Liver (tissue), 3 donors: ENCODE measurements around the gene REXO1.

Experiments used
- ATF3 ChIP-seq: IDR thresholded peaks from 2 replicates; pipeline ENCODE4 v1.6.1; 2016; ENCODE audit warnings: antibody characterized with exemption
- CTCF ChIP-seq: fragments of 150-350 bp; IDR thresholded peaks from 2 replicates; pipeline ENCODE4 v1.5.1; 2017; ENCODE audit warnings: improper control_type of control experiment, low read depth, low read length; ENCODE audit not compliant: missing input control
- EGR1 ChIP-seq, 2 donors: IDR thresholded peaks; 2 replicates each; pipeline ENCODE4 v1.6.1; 2016 to 2018; ENCODE audit warnings: antibody characterized with exemption in 2 of 2, low read depth in 2 of 2
- FOXA1 ChIP-seq: IDR thresholded peaks from 2 replicates; pipeline ENCODE4 v1.6.1; 2016; ENCODE audit warnings: antibody characterized with exemption
- GABPA ChIP-seq, 2 donors: IDR thresholded peaks in 1 of 2; conservative IDR thresholded peaks in 1 of 2; 2 replicates each; pipeline ENCODE4 v1.6.1; 2016; ENCODE audit warnings: antibody characterized with exemption in 2 of 2, mild to moderate bottlenecking in 1 of 2, moderate library complexity in 1 of 2
- JUND ChIP-seq, 2 donors: IDR thresholded peaks; 2 replicates each; pipeline ENCODE4 v1.6.1; 2016; ENCODE audit warnings: antibody characterized with exemption in 2 of 2
- MAX ChIP-seq: IDR thresholded peaks from 2 replicates; pipeline ENCODE4 v1.6.1; 2016; ENCODE audit warnings: antibody characterized with exemption
- RAD21 ChIP-seq, 2 donors: IDR thresholded peaks; 2 replicates each; pipeline ENCODE4 v1.6.1; 2016; ENCODE audit warnings: antibody characterized with exemption in 2 of 2, mild to moderate bottlenecking in 2 of 2
- REST ChIP-seq: IDR thresholded peaks from 2 replicates; pipeline ENCODE4 v1.6.1; 2016; ENCODE audit warnings: antibody characterized with exemption, mild to moderate bottlenecking
- RXRA ChIP-seq, 2 donors: IDR thresholded peaks; 2 replicates each; pipeline ENCODE4 v1.6.1; 2017 to 2018; ENCODE audit warnings: antibody characterized with exemption in 2 of 2, mild to moderate bottlenecking in 1 of 2
- SP1 ChIP-seq: IDR thresholded peaks from 2 replicates; pipeline ENCODE4 v1.6.1; 2018; ENCODE audit warnings: antibody characterized with exemption, mild to moderate bottlenecking
- TAF1 ChIP-seq: conservative IDR thresholded peaks from 2 replicates; pipeline ENCODE4 v1.6.1; 2016; ENCODE audit warnings: antibody characterized with exemption, mild to moderate bottlenecking
- YY1 ChIP-seq: IDR thresholded peaks from 2 replicates; pipeline ENCODE4 v1.6.1; 2016; ENCODE audit warnings: antibody characterized with exemption, mild to moderate bottlenecking
- ZBTB33 ChIP-seq: IDR thresholded peaks from 2 replicates; pipeline ENCODE4 v1.6.1; 2016; ENCODE audit warnings: antibody characterized with exemption
- donor health status: healthy.
- donor health status: healthy.

GRCh38 chr19:1893791-1894190, 45.5 kb upstream of the REXO1 start:
- no peak for TF ChIP-seq CTCF
- TF ChIP-seq YY1, result no peak
- TF ChIP-seq TAF1, result no peak
- no peak for TF ChIP-seq EGR1 (IDR thresholded peaks at IDR 0.05; ENCODE audit: low read depth in 2 of 2)
- TF ChIP-seq ATF3, result no peak
- TF ChIP-seq MAX, result no peak
- TF ChIP-seq RAD21 (IDR thresholded peaks at IDR 0.05), result no peak
- TF ChIP-seq REST, result no peak
- no peak for TF ChIP-seq JUND (IDR thresholded peaks at IDR 0.05)
- TF ChIP-seq RXRA (IDR thresholded peaks at IDR 0.05), result no peak
- no peak for TF ChIP-seq SP1
- TF ChIP-seq ZBTB33, result no peak
- TF ChIP-seq FOXA1, result no peak
- no peak for TF ChIP-seq GABPA (IDR thresholded peaks at IDR 0.05 in 1 of 2, conservative IDR thresholded peaks at IDR 0.05 in 1 of 2)
